Activated T-cell treated with anti-CD3 and anti-CD28 coated beads, Interleukin-2, amount 50 U/mL, for 72 hours (primary cell): ENCODE results near the gene SUN2. TPM values are rescaled to one million over a fixed set of nuclear protein-coding genes. Genes with fewer than 3 reads are reported as not detected.

Experiments
- ATAC-seq, 2 donors: fragments of 150-1000 bp; cut with Tn5 transposase; replicated peaks in 1 of 2; 2 replicates each; pipeline ENCODE4 v1.10.0; 2021; ENCODE audit warnings: moderate library complexity in 2 of 2, mild to moderate bottlenecking in 1 of 2
- DNase-seq, 2 donors: peaks; one replicate each; pipeline ENCODE4 v3.0.0; 2021 to 2022; ENCODE audit warnings: mixed read lengths in 1 of 2
- H3K27ac Mint-ChIP-seq: one replicate; pipeline ENCODE4 v1.8.0; 2022; ENCODE audit warnings: mild to moderate bottlenecking, moderate library complexity, mixed read lengths
- H3K27me3 Mint-ChIP-seq: one replicate; pipeline ENCODE4 v1.8.0; 2022; ENCODE audit warnings: low read depth, mixed read lengths
- H3K36me3 Mint-ChIP-seq, 2 donors: one replicate each; pipeline ENCODE4 v1.8.0; 2022; ENCODE audit warnings: mixed read lengths in 2 of 2, mild to moderate bottlenecking in 1 of 2; ENCODE audit not compliant: insufficient read depth in 2 of 2
- H3K4me1 Mint-ChIP-seq: one replicate; pipeline ENCODE4 v1.8.0; 2022; ENCODE audit warnings: low read depth, mixed read lengths
- H3K4me3 Mint-ChIP-seq, 2 donors: one replicate each; pipeline ENCODE4 v1.8.0; 2022; ENCODE audit warnings: mild to moderate bottlenecking in 2 of 2, mixed read lengths in 2 of 2, moderate library complexity in 2 of 2
- H3K9me3 Mint-ChIP-seq, 2 donors: one replicate each; pipeline ENCODE4 v1.8.0; 2022; ENCODE audit warnings: mixed read lengths in 2 of 2
- total RNA-seq, 2 donors: library from RNA; stranded (reverse); gene quantifications; one replicate each; pipeline ENCODE4 v1.2.3, GENCODE V29; 2022

SUN2 gene
- total RNA-seq, 2 donors from 2014 or later, result 175 to 179 TPM

GRCh38 chr22:38707984-38708383 is 47.8 kb downstream of the SUN2 start:
- ATAC-seq (no peak), DNase-seq (no peak)
- H3K9me3 Mint-ChIP-seq, result no peaks in the 10 kb centered on the region
- H3K4me3 Mint-ChIP-seq, result peak overlapping the region; percentile 85 to 98
- H3K27ac Mint-ChIP-seq, result peak overlapping the region; percentile 94
- no peaks in the 10 kb centered on the region for H3K27me3 Mint-ChIP-seq
- H3K4me1 Mint-ChIP-seq, result peaks cover 74% of the 10 kb centered on the region
- H3K36me3 Mint-ChIP-seq, result peaks cover 9 to 24% of the 10 kb centered on the region in 2 donors

GRCh38 chr22:38707346-38707745 is 48.5 kb downstream of the SUN2 start:
- Mint-ChIP-seq H3K27ac (peak overlapping the region; percentile 94), H3K27me3 (no peaks in the 10 kb centered on the region), H3K9me3 (no peaks in the 10 kb centered on the region), H3K4me3 (peak overlapping the region; percentile 85 to 98), H3K36me3 (peaks cover 9 to 24% of the 10 kb centered on the region in 2 donors), H3K4me1 (peaks cover 68% of the 10 kb centered on the region)
- DNase-seq (no peak), ATAC-seq (no peak)

- DNase-seq (no peak), ATAC-seq (no peak)
- H3K36me3 Mint-ChIP-seq, result peaks cover 7 to 20% of the 10 kb centered on the region in 2 donors
- no peaks in the 10 kb centered on the region for H3K9me3 Mint-ChIP-seq
- H3K27ac Mint-ChIP-seq, result peak overlapping the region; percentile 94
- no peaks in the 10 kb centered on the region for H3K27me3 Mint-ChIP-seq
- peaks cover 63% of the 10 kb centered on the region for H3K4me1 Mint-ChIP-seq
- peak overlapping the region; percentile 85 to 98 for H3K4me3 Mint-ChIP-seq
These were observed 49.0 kb downstream of the SUN2 start for GRCh38 chr22:38706901-38707195.

- Mint-ChIP-seq H3K4me1 (peaks cover 65% of the 10 kb centered on the region), H3K27ac (peak overlapping the region; percentile 94), H3K4me3 (peak overlapping the region; percentile 90 to 98), H3K27me3 (no peaks in the 10 kb centered on the region), H3K9me3 (no peaks in the 10 kb centered on the region), H3K36me3 (peaks cover 7 to 20% of the 10 kb centered on the region in 2 donors)
- DNase-seq (peak; percentile 41 to 45), ATAC-seq (peak in 1 of 2 donors; percentile 0)
These were observed 49.5 kb downstream of the SUN2 start for GRCh38 chr22:38706101-38706900.

GRCh38 chr22:38705235-38706100 is 50.3 kb downstream of the SUN2 start, which contains the start of gene GTPBP1:
GTPBP1 (plus strand) TSS chr22:38705944; CDS start chr22:38705956, 12 bp downstream.
- ATAC-seq, result peak; percentile 82 to 83
- H3K27ac Mint-ChIP-seq, result peak within 1 kb of the TSS; percentile 94
- H3K9me3 Mint-ChIP-seq, result no peaks in the 10 kb centered on the region
- H3K4me1 Mint-ChIP-seq, result peaks cover 58% of the 10 kb centered on the region
- peak within 1 kb of the TSS; percentile 90 to 98 for H3K4me3 Mint-ChIP-seq
- DNase-seq, result peak; percentile 95 to 98
- peaks cover 6 to 12% of the 10 kb centered on the region in 2 donors for H3K36me3 Mint-ChIP-seq
- no peaks in the 10 kb centered on the region for H3K27me3 Mint-ChIP-seq

- Mint-ChIP-seq H3K36me3 (peaks cover 9 to 15% of the 10 kb centered on the region in 2 donors), H3K27me3 (no peaks in the 10 kb centered on the region), H3K27ac (peak overlapping the region; percentile 85), H3K9me3 (no peaks in the 10 kb centered on the region), H3K4me1 (peaks cover 55% of the 10 kb centered on the region), H3K4me3 (peak overlapping the region; percentile 90 to 96)
- ATAC-seq (no peak), DNase-seq (no peak)
These were observed 51.1 kb downstream of the SUN2 start for GRCh38 chr22:38704654-38705234.

- no peaks in the 10 kb centered on the region for H3K9me3 Mint-ChIP-seq
- H3K27me3 Mint-ChIP-seq, result no peaks in the 10 kb centered on the region
These were observed 54.8 kb downstream of the SUN2 start, which contains the start of gene JOSD1 for GRCh38 chr22:38700789-38701628. JOSD1 (minus strand) TSS chr22:38700943; CDS start chr22:38699987, 956 bp downstream.

GRCh38 chr22:38700270-38700788 is 55.5 kb downstream of the SUN2 start:
- Mint-ChIP-seq H3K4me3 (peak overlapping the region; percentile 86 to 88), H3K4me1 (peaks cover 60% of the 10 kb centered on the region), H3K27ac (peak overlapping the region; percentile 91), H3K36me3 (peaks cover 9 to 26% of the 10 kb centered on the region in 2 donors), H3K9me3 (no peaks in the 10 kb centered on the region), H3K27me3 (no peaks in the 10 kb centered on the region)
- DNase-seq (peak in 1 of 2 donors; percentile 75), ATAC-seq (peak; percentile 32 to 37)

More at GRCh38 chr22:38700789-38701628, 54.8 kb downstream of the SUN2 start, which contains the start of gene JOSD1:
- ATAC-seq (peak; percentile 55 to 62), DNase-seq (peak; percentile 99)
- Mint-ChIP-seq H3K36me3 (peaks cover 9 to 25% of the 10 kb centered on the region in 2 donors), H3K27ac (peak within 1 kb of the TSS; percentile 91), H3K4me3 (peak within 1 kb of the TSS; percentile 86 to 88), H3K4me1 (peaks cover 58% of the 10 kb centered on the region)

- H3K9me3 Mint-ChIP-seq, result no peaks in the 10 kb centered on the region
- H3K27ac Mint-ChIP-seq, result peak overlapping the region; percentile 91
- ATAC-seq (no peak), DNase-seq (no peak)
- H3K4me1 Mint-ChIP-seq, result peaks cover 60% of the 10 kb centered on the region
- no peaks in the 10 kb centered on the region for H3K27me3 Mint-ChIP-seq
- H3K4me3 Mint-ChIP-seq, result peak overlapping the region; percentile 86 to 88
- peaks cover 9 to 29% of the 10 kb centered on the region in 2 donors for H3K36me3 Mint-ChIP-seq
These were observed 56.0 kb downstream of the SUN2 start for GRCh38 chr22:38699784-38700183.

GRCh38 chr22:38699143-38699542 is 56.7 kb downstream of the SUN2 start:
- peaks cover 9 to 36% of the 10 kb centered on the region in 2 donors for H3K36me3 Mint-ChIP-seq
- peaks cover 65% of the 10 kb centered on the region for H3K4me1 Mint-ChIP-seq
- peak overlapping the region; percentile 91 for H3K27ac Mint-ChIP-seq
- H3K4me3 Mint-ChIP-seq, result peak overlapping the region; percentile 86 to 88
- no peaks in the 10 kb centered on the region for H3K27me3 Mint-ChIP-seq
- no peak for ATAC-seq
- H3K9me3 Mint-ChIP-seq, result no peaks in the 10 kb centered on the region
- no peak for DNase-seq

- ATAC-seq, result no peak
- Mint-ChIP-seq H3K36me3 (peaks cover 10 to 37% of the 10 kb centered on the region in 2 donors), H3K4me3 (peak overlapping the region; percentile 86 to 88), H3K27ac (peak overlapping the region; percentile 91), H3K27me3 (no peaks in the 10 kb centered on the region), H3K9me3 (no peaks in the 10 kb centered on the region), H3K4me1 (peaks cover 63% of the 10 kb centered on the region)
- no peak for DNase-seq
These were observed 57.2 kb downstream of the SUN2 start for GRCh38 chr22:38698407-38699094.
